ENCODE data around the gene ZCWPW1. TPM values are rescaled to one million over a fixed set of nuclear protein-coding genes. Genes with fewer than 3 reads are reported as not detected.

ZCWPW1 gene
- total RNA-seq, 3 donors from 2014 or later = 3.9 to 12.6 (median 8.6) TPM

DNA sequence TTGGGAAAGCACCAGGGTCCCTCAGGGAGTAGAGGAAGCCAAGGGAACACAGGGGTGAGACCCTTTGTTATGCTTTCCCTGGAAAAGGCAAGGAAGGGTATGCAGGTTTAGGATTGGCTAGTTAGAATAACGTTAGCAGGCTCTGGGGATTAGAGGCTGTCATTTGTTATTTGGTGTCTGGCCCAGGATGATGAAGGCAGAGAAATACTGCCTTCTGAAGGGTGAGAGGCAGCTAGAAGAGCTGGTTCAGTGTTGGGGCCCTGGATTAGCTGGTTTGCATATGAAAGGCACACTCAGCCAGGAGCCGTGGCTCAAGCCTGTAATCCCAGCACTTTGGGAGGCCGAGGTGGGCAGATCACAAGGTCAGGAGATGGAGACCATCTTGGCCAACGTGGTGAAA, 58.2 kb downstream of the ZCWPW1 start:
- no peak for DNase-seq (ENCODE audit: low spot score in 2 of 2)
- Histone ChIP-seq H3K27me3 (no peaks in the 10 kb centered on the region), H3K4me1 (no peaks in the 10 kb centered on the region), H3K27ac (no peak overlapping the region), H3K36me3 (no peaks in the 10 kb centered on the region), H3K9me3 (no peaks in the 10 kb centered on the region), H3K4me3 (no peak overlapping the region)
- intact Hi-C loops (cut with DNase I; ENCODE audit: low total_unique reads) = no loop called here
- TF ChIP-seq POLR2A (IDR thresholded peaks at IDR 0.05) = no peak
- TF ChIP-seq, protein P1, sequence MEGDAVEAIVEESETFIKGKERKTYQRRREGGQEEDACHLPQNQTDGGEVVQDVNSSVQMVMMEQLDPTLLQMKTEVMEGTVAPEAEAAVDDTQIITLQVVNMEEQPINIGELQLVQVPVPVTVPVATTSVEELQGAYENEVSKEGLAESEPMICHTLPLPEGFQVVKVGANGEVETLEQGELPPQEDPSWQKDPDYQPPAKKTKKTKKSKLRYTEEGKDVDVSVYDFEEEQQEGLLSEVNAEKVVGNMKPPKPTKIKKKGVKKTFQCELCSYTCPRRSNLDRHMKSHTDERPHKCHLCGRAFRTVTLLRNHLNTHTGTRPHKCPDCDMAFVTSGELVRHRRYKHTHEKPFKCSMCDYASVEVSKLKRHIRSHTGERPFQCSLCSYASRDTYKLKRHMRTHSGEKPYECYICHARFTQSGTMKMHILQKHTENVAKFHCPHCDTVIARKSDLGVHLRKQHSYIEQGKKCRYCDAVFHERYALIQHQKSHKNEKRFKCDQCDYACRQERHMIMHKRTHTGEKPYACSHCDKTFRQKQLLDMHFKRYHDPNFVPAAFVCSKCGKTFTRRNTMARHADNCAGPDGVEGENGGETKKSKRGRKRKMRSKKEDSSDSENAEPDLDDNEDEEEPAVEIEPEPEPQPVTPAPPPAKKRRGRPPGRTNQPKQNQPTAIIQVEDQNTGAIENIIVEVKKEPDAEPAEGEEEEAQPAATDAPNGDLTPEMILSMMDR (IDR thresholded peaks at IDR 0.05) = no peak
- TF ChIP-seq POLR2AphosphoS5 (IDR thresholded peaks at IDR 0.05) = no peak

DNA sequence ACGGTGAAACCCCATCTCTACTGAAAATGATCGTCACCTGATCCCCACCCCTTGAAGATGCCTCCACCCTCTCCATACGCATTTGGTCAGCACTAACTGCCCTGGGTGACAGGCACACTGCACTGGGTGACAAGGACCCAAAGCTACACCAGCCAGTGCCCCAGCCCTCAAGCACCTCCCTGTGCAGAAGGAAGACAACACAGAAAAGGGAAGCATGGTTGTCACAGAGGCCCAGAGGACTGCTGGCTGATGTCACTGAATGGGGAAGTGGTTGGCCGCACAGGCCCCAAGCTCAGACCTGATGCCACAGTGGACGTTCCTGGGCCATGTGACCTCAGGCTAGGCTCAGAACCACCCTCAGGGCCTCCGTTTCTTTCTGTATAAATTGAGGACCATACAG, 59.4 kb downstream of the ZCWPW1 start:
- intact Hi-C loops (cut with DNase I; ENCODE audit: low total_unique reads) = no loop called here
- Histone ChIP-seq H3K36me3 (no peaks in the 10 kb centered on the region), H3K4me1 (no peaks in the 10 kb centered on the region), H3K4me3 (no peak overlapping the region), H3K9me3 (no peaks in the 10 kb centered on the region), H3K27ac (no peak overlapping the region), H3K27me3 (no peaks in the 10 kb centered on the region)
- TF ChIP-seq POLR2AphosphoS5 (IDR thresholded peaks at IDR 0.05) (peak in 1 of 3 donors; percentile 38), POLR2A (IDR thresholded peaks at IDR 0.05) (no peak)
- TF ChIP-seq, protein P1 (IDR thresholded peaks at IDR 0.05) = no peak
- no peak for DNase-seq (ENCODE audit: low spot score in 2 of 2)

DNA sequence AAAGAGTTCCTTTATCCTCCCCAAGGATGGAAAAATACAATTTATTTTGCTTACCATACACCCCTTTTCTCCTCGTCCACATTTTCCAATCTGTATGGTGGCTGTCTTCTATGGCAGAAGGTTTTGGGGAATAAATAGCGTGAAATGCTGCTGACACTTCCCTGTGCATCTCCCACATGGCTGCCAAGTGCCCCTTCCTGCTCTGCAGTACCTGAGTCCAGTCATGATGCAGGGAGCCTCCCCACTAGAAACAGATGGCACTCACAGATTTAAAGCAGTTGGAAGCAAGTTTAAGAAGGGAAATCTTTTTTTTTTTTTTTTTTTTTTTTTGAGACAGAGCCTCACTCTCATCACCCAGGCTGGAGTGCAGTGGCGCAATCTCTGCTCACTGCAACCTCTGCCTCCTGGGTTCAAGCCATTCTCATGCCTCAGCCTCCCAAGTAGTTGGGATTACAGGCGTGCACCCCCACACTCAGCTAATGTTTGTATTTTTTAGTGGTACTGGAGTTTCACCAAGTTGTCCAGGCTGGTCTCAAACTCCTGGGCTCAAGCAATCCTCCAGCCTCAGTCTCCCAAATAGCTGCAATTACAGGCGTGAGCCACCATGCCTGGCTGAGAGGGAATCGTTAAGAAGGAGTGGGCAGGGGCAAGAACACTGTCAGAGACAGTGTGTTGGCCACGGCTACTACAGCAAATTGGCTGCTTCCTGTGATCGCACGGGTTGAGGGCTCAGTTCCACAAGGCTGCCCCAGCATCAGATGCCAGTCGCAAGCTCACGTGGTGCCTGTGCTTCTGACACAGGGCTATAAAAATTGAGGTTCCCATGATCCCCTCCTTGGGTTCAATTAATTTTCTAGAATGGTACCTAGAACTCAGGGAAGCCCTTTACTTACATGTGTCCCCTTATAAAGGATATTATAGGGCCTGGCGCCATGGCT, 60.6 kb downstream of the ZCWPW1 start:
- no peak for DNase-seq (ENCODE audit: low spot score in 2 of 2)
- no peaks in the 10 kb centered on the region for H3K36me3 ChIP-seq
- H3K4me3 ChIP-seq = no peak overlapping the region
- H3K27ac ChIP-seq = no peak overlapping the region
- TF ChIP-seq POLR2AphosphoS5 (IDR thresholded peaks at IDR 0.05) (no peak), POLR2A (IDR thresholded peaks at IDR 0.05) (no peak)
- TF ChIP-seq, protein P1 (IDR thresholded peaks at IDR 0.05) = no peak
- H3K27me3 ChIP-seq = no peaks in the 10 kb centered on the region
- H3K4me1 ChIP-seq = no peaks in the 10 kb centered on the region
- intact Hi-C loops (cut with DNase I; ENCODE audit: low total_unique reads) = no loop called here
- no peaks in the 10 kb centered on the region for H3K9me3 ChIP-seq

DNA sequence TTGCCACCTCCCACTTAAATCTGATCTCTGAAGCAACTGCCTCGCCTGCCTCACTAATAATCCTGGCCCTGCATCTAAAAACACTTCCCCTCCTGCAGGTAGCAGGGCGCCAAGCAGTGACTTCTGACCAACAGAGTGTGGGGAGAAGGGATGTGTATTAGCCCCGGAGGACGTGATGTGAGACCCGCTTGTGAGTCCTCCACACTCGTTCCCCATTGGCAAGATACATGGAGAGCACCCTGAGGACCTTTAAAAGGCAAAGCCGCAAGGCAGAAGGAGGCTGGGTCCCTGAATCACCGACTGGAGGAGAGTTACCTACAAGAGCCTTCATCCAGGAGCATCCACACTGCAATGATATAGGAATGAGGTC, 61.3 kb downstream of the ZCWPW1 start:
- Histone ChIP-seq H3K36me3 (no peaks in the 10 kb centered on the region), H3K9me3 (no peaks in the 10 kb centered on the region), H3K4me1 (no peaks in the 10 kb centered on the region), H3K4me3 (no peak overlapping the region), H3K27ac (no peak overlapping the region), H3K27me3 (no peaks in the 10 kb centered on the region)
- intact Hi-C loops (cut with DNase I; ENCODE audit: low total_unique reads) = no loop called here
- TF ChIP-seq POLR2A (IDR thresholded peaks at IDR 0.05) = no peak
- TF ChIP-seq, protein P1 (IDR thresholded peaks at IDR 0.05) = no peak
- TF ChIP-seq POLR2AphosphoS5 (IDR thresholded peaks at IDR 0.05) = no peak
- no peak for DNase-seq (ENCODE audit: low spot score in 2 of 2)
